Fibroblast of pulmonary artery (primary cell): Measurements from ENCODE around the gene COMMD10.

Experiments
- DNase-seq: peaks from one replicate; pipeline ENCODE4 v3.0.0-alpha.2; 2010; ENCODE audit warnings: low read depth
- H3K4me3 ChIP-seq: replicated peaks from 2 replicates; pipeline ENCODE4 v1.5.1; 2011; ENCODE audit warnings: low read depth, mild to moderate bottlenecking, control low read depth, low read length, moderate library complexity
- TF ChIP-seq, protein P1 (sequence below): IDR thresholded peaks from 2 replicates; pipeline ENCODE4 v1.5.1; 2011; ENCODE audit warnings: mild to moderate bottlenecking, control low read depth, low read length, inconsistent platforms; ENCODE audit errors: missing control alignments

The COMMD10 gene

DNA sequence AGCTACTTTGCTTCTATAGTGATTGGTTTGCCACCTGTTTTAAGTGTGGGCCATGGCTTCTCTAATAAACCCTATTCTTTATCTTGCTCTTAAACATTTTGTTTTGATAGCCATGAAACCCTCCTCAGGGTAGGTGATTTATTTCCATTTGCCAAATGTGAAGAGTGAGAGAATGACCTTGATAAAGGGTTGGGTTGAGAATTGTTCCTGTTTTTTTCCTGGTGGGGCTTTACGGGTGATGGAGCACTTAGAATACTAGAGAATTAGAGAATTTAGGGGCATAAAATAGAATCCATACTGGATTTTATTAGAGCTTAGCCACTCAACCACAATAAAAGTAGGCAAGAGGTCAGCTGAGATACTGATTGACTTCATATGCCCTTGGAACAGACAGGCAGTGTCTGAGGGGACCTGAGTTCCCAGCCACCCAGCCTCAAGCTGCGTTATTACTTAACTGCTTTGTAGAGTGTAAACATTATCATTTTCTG lies 68.9 kb downstream of the COMMD10 start:
- DNase-seq = no peak
- no peak overlapping the region for H3K4me3 ChIP-seq
- TF ChIP-seq, protein P1, sequence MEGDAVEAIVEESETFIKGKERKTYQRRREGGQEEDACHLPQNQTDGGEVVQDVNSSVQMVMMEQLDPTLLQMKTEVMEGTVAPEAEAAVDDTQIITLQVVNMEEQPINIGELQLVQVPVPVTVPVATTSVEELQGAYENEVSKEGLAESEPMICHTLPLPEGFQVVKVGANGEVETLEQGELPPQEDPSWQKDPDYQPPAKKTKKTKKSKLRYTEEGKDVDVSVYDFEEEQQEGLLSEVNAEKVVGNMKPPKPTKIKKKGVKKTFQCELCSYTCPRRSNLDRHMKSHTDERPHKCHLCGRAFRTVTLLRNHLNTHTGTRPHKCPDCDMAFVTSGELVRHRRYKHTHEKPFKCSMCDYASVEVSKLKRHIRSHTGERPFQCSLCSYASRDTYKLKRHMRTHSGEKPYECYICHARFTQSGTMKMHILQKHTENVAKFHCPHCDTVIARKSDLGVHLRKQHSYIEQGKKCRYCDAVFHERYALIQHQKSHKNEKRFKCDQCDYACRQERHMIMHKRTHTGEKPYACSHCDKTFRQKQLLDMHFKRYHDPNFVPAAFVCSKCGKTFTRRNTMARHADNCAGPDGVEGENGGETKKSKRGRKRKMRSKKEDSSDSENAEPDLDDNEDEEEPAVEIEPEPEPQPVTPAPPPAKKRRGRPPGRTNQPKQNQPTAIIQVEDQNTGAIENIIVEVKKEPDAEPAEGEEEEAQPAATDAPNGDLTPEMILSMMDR = no peak

DNA sequence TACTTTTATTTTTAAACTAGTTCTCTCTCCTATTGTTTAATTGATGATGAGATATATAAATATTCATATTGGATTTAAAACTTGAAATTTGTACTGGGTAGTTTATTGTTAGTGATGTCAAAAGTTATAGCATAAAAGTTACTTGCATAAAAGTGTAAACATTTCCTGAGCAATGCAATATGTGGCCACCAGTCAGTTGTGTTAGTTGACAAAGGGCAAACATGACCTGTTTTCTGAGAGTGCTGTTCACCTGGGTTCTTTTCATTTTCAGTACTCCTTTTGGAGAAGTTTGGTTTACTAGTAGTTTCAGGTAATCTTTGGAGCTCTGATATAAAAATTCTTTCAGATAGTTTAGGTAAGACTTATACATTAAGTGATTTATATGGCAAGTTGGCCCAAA lies 69.4 kb downstream of the COMMD10 start:
- no peak overlapping the region for H3K4me3 ChIP-seq
- TF ChIP-seq, protein P1 = no peak
- no peak for DNase-seq

GRCh38 chr5:116154931-116155330 lies 70.1 kb downstream of the COMMD10 start:
- H3K4me3 ChIP-seq = no peak overlapping the region
- no peak for DNase-seq
- TF ChIP-seq, protein P1 = no peak

- H3K4me3 ChIP-seq = no peak overlapping the region
- no peak for DNase-seq
- TF ChIP-seq, protein P1 = no peak
Observed at GRCh38 chr5:116157902-116158301, 73.1 kb downstream of the COMMD10 start.

DNA sequence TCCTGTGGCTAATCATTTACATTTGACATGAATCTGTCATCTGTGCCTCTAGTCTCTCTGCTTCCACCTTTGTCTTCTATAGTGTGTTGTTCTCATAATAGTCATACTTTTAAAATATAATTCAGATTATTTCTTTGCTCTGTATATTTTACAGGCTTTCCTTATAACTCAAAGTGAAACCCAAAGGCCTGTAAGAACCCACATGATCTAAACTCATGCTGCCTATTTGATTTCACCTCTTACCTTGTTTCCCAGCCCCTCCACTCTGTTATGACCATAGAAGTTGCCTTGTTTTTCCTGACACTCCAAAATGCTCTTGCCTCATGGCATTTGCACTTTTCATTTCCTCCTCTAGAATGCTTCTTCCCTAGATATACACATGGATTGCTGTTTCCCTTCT lies 74.2 kb downstream of the COMMD10 start:
- TF ChIP-seq, protein P1 = no peak
- DNase-seq = no peak
- no peak overlapping the region for H3K4me3 ChIP-seq

- no peak for DNase-seq
- no peak overlapping the region for H3K4me3 ChIP-seq
- TF ChIP-seq, protein P1 = no peak
Observed at GRCh38 chr5:116174111-116174510, 89.3 kb downstream of the COMMD10 start.

DNA sequence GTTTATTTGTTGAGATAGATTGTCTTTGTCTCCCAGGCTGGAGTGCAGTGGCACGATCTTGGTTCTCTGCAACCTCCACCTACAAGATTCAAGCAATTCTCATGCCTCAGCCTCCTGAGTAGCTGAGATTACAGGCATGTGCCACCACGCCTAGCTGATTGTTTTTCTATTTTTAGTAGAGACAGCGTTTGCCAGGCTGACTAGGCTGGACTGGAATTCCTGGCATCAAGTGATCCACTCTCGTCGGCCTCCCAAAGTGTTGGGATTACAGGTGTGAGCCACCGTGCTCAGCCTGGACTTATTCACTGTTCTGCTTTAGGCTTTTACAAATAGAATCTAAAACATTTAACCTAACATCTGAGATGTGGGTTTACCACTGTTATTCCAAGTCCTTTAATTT lies 91.3 kb downstream of the COMMD10 start:
- no peak overlapping the region for H3K4me3 ChIP-seq
- peak; percentile 4 for DNase-seq
- TF ChIP-seq, protein P1 = no peak
